Peyer's patch (tissue), 4 donors: Measurements from ENCODE around the gene DEXI.

Experiments
- POLR2A ChIP-seq, 2 donors: fragments of 450-650 bp; IDR thresholded peaks; one replicate each; pipeline ENCODE4 v1.5.1; 2017; ENCODE audit warnings: antibody characterized with exemption in 2 of 2, mild to moderate bottlenecking in 2 of 2, moderate library complexity in 2 of 2
- TF ChIP-seq, protein P1 (sequence below), 6 experiments: fragments of 450-650 bp in 4 of 6; fragments of 200-600 bp in 2 of 6; sonication (generic) in 1 of 6; IDR thresholded peaks; one replicate each; pipeline ENCODE4 v1.5.1; 2017 to 2019; ENCODE audit warnings: antibody characterized with exemption in 6 of 6, mild to moderate bottlenecking in 3 of 6, moderate library complexity in 1 of 6

DNA sequence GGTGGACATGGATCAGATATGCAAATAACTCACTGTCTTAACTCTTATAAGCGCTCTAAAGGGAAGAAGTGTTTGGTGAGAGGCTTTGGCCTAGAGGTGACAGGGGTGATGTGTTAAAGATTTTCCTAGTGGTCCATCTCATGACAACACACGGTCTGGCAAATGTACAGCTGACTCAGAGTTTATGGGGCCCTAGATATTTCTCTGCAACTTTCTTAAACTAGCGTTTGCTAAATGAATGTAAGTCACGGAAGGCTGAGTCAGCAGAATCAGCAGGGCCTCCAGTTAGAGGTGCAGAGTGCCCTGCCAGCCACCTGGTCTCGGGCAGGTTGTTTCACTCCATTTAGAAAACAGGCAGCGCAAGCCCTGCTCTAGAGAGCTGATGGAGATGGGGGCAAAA is 42.2 kb upstream of the DEXI start:
- TF ChIP-seq, protein P1, sequence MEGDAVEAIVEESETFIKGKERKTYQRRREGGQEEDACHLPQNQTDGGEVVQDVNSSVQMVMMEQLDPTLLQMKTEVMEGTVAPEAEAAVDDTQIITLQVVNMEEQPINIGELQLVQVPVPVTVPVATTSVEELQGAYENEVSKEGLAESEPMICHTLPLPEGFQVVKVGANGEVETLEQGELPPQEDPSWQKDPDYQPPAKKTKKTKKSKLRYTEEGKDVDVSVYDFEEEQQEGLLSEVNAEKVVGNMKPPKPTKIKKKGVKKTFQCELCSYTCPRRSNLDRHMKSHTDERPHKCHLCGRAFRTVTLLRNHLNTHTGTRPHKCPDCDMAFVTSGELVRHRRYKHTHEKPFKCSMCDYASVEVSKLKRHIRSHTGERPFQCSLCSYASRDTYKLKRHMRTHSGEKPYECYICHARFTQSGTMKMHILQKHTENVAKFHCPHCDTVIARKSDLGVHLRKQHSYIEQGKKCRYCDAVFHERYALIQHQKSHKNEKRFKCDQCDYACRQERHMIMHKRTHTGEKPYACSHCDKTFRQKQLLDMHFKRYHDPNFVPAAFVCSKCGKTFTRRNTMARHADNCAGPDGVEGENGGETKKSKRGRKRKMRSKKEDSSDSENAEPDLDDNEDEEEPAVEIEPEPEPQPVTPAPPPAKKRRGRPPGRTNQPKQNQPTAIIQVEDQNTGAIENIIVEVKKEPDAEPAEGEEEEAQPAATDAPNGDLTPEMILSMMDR (IDR thresholded peaks at IDR 0.05): no peak
- no peak for TF ChIP-seq POLR2A (IDR thresholded peaks at IDR 0.05)
